ENCODE data around the gene RBAK. TPM values are rescaled to one million over a fixed set of nuclear protein-coding genes. Genes with fewer than 3 reads are reported as not detected.

The RBAK gene
- total RNA-seq, 1 experiment from 2014 or later: 18.5 TPM

- no peak overlapping the region for H3K18ac ChIP-seq (ENCODE audit: insufficient read length, low read depth, low read length)
- H2AK5ac ChIP-seq (ENCODE audit: insufficient read length, low read length): no peak overlapping the region
- peaks cover 52 to 57% of the 10 kb centered on the region in 2 experiments for H3K9me3 Mint-ChIP-seq
- H3K4me1 Mint-ChIP-seq: peaks cover 1 to 2% of the 10 kb centered on the region in 2 experiments; a peak in 3 of 4 replicates
- H3K4me1 ChIP-seq (ENCODE audit: insufficient read depth, low read length): no peaks in the 10 kb centered on the region
- H3K79me1 ChIP-seq (ENCODE audit: insufficient read depth, low read depth, low read length, poor library complexity, severe bottlenecking): no peaks in the 10 kb centered on the region
- no peak for DNase-seq
- no peak overlapping the region for H3T11ph ChIP-seq (ENCODE audit: low read length)
- H3K9me3 ChIP-seq (ENCODE audit: control insufficient read depth, low read depth, low read length): peaks cover 24% of the 10 kb centered on the region
- H2BK120ac ChIP-seq (ENCODE audit: low read depth, low read length, poor library complexity, severe bottlenecking): no peak overlapping the region
- no peak overlapping the region for H4K8ac ChIP-seq (replicated peaks; ENCODE audit: insufficient read length, low read depth, low read length)
- H2BK5ac ChIP-seq (ENCODE audit: insufficient read length, low read length): no peak overlapping the region
- no CpG with 5 or more reads among the region's 5 CpGs for WGBS (ENCODE audit: extremely low coverage, insufficient read length, low lambda C conversion rate)
- H3K27ac Mint-ChIP-seq: no peak overlapping the region
- no peak overlapping the region for H3K4me2 ChIP-seq (ENCODE audit: insufficient read depth, insufficient read length, low read length)
- H2AFZ ChIP-seq (ENCODE audit: low read length): no peak overlapping the region
- no peak overlapping the region for H2BK12ac ChIP-seq (ENCODE audit: insufficient read length, low read depth, low read length)
- H4K20me1 ChIP-seq (ENCODE audit: control insufficient read depth, insufficient read depth, insufficient read length): no peaks in the 10 kb centered on the region
- H3K14ac ChIP-seq (ENCODE audit: insufficient read depth, low read length): no peak overlapping the region
- no peak overlapping the region for H3K4ac ChIP-seq (ENCODE audit: low read depth, low read length)
- H2BK15ac ChIP-seq (ENCODE audit: low read depth, low read length): no peak overlapping the region
- TF ChIP-seq, protein P1, sequence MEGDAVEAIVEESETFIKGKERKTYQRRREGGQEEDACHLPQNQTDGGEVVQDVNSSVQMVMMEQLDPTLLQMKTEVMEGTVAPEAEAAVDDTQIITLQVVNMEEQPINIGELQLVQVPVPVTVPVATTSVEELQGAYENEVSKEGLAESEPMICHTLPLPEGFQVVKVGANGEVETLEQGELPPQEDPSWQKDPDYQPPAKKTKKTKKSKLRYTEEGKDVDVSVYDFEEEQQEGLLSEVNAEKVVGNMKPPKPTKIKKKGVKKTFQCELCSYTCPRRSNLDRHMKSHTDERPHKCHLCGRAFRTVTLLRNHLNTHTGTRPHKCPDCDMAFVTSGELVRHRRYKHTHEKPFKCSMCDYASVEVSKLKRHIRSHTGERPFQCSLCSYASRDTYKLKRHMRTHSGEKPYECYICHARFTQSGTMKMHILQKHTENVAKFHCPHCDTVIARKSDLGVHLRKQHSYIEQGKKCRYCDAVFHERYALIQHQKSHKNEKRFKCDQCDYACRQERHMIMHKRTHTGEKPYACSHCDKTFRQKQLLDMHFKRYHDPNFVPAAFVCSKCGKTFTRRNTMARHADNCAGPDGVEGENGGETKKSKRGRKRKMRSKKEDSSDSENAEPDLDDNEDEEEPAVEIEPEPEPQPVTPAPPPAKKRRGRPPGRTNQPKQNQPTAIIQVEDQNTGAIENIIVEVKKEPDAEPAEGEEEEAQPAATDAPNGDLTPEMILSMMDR (conservative IDR thresholded peaks at IDR 0.05): no peak
- no peak overlapping the region for H3K27ac ChIP-seq (ENCODE audit: insufficient read length, low read depth, low read length)
- no peak overlapping the region for H4K91ac ChIP-seq (ENCODE audit: insufficient read length, low read depth, low read length)
- no peak overlapping the region for H3K4me3 Mint-ChIP-seq
- no peak overlapping the region for H4K5ac ChIP-seq (ENCODE audit: insufficient read length, low read depth, low read length)
- no peak overlapping the region for H3K9ac ChIP-seq (ENCODE audit: extremely low read depth, insufficient read length, low read length)
- no peaks in the 10 kb centered on the region for H3K27me3 ChIP-seq (ENCODE audit: insufficient read depth, low read length)
- H3K23me2 ChIP-seq (ENCODE audit: insufficient read length, low read depth, low read length, poor library complexity, severe bottlenecking): no peaks in the 10 kb centered on the region
- H2BK20ac ChIP-seq (ENCODE audit: low read depth, low read length, poor library complexity, severe bottlenecking): no peak overlapping the region
- H3K56ac ChIP-seq (ENCODE audit: insufficient read length, low read depth, low read length): no peak overlapping the region
- H3K79me2 ChIP-seq (ENCODE audit: insufficient read depth, low read length): no peaks in the 10 kb centered on the region
- no peak overlapping the region for H3K23ac ChIP-seq (ENCODE audit: insufficient read length, low read depth, low read length)
- H3K27me3 Mint-ChIP-seq (ENCODE audit: low read depth): peaks cover 7% of the 10 kb centered on the region
- peaks cover 4 to 7% (median 5%) of the 10 kb centered on the region in 3 experiments; a peak in 5 of 7 replicates for H3K36me3 Mint-ChIP-seq (ENCODE audit: insufficient read depth in 1 of 3, low read depth in 3 of 3)
Observed at GRCh38 chr7:5093948-5094347, 48.3 kb downstream of the RBAK start.

All from H9 (cell line).